SW480 (cell line): ENCODE measurements around the gene METRNL.

Experiments used
- DNase-seq: peaks from one replicate; pipeline ENCODE4 v3.0.0-alpha.2; 2016; ENCODE audit warnings: low spot score

Gene METRNL

DNA sequence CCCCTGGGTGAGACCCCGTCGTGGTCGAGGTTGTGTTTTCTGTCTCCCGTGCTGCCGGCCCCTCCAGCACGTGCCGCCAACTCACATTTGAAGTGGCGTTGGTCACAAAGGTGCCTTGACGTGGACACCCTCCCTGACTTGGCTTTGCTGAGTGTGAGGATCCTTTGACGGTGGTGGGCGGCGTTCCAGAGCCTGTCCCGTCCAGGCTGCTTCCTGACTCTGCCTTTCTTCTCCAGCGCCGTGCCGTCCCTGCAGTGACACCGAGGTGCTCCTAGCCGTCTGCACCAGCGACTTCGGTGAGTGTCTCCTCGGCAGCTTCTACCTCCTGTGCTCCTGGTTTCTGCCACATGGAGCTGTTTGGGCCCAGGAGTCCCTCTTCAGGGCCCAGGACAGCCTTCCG, 13.5 kb downstream of the METRNL start:
- DNase-seq, result no peak

DNA sequence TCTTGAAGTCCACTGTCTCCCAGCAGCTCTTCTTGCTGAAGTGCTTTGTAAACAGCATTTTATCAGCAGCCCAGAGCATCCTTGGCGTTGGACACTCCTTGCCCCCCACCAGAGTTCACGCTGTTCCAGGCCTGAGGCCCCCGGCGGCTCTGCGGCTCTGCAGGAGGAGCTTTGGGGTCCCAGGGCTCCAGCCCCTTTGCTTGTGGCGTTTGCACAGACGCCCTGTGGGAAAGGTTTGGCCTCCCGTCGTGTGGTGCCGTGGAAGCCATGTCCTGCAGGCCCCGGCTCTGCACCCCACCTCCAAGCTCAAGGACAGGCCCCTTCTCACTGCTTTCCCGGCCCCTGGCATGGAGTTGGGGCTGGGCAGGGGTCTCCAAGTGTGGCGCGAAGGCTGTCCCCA, 14.1 kb downstream of the METRNL start:
- no peak for DNase-seq

DNA sequence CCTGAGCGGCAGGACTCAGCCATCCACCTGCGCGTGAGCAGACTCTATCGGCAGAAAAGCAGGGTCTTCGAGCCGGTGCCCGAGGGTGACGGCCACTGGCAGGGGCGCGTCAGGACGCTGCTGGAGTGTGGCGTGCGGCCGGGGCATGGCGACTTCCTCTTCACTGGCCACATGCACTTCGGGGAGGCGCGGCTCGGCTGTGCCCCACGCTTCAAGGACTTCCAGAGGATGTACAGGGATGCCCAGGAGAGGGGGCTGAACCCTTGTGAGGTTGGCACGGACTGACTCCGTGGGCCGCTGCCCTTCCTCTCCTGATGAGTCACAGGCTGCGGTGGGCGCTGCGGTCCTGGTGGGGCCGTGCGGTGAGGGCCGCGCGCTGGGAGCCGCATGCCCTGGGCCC, 14.9 kb downstream of the METRNL start:
- no peak for DNase-seq

DNA sequence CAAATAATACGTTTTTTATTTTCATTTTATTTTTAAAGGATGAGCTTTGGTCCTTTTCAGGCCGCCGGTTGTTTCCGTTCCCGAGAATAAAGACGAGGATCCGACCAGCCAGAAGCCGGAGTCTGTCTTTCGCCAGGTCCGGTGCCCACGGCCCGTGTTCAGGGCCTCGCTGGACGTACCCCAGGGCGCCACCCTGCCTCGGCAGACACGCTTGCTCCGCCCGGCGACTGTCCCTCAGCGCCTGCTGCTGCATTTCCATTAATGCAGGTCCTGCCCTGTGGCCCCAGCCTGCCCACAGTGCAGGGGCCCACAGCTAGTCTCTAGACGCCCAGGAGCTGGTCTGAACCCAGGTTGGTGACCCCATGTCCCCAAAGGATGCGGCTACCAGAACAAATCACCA, 15.6 kb downstream of the METRNL start:
- no peak for DNase-seq

DNA sequence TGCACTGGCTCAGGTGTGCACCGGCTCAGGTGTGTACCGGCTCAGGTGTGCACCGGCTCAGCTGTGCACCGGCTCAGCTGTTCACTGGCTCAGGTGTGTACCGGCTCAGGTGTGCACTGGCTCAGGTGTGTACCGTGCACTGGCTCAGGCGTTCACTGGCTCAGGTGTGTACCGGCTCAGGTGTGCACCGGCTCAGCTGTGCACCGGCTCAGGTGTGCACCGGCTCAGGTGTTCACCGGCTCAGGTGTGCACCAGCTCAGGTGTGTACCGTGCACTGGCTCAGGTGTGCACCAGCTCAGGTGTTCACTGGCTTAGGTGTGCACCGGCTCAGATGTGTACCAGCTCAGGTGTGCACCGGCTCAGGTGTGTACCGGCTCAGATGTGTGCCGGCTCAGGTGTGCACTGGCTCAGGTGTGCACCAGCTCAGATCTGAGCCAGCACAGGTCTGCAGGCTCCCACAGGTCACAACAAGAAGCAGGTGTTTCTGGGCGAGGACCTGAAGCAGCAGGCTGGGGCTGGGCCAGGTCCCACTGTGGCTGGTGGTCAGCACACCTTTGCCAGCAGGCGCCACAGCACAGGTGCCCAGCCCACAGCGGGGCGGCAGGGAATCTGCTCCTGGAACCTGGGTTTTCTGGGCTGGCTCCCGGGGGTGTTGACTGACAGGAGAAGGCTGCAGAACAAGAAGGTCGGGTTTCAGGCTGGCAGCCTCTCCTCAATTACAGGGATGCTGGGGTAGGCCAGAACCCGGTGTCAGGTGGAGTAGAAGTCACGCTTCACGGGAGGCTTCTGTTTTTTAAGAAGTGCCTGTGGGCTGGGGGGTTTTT, 17.2 kb downstream of the METRNL start:
- no peak for DNase-seq

DNA sequence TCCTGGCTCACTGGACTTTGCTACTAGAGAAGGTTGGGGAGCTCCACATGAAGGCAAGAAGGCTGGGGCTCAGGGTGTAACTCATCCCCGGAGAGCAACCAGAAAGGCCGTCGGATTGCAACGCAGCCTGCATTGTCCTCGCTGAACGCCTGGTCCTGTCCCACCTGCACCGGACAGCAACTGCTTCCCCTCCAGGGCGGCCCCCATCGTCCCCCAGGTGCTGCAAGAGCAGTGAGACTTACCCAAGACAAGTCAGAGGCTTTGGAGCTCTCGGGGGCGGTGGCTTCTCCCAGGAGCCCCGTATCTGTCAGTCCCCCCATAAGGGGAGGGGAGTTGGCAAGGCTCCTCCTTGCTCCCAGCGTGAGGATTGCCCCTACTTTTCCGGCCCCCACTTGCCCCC, 18.4 kb downstream of the METRNL start:
- no peak for DNase-seq

DNA sequence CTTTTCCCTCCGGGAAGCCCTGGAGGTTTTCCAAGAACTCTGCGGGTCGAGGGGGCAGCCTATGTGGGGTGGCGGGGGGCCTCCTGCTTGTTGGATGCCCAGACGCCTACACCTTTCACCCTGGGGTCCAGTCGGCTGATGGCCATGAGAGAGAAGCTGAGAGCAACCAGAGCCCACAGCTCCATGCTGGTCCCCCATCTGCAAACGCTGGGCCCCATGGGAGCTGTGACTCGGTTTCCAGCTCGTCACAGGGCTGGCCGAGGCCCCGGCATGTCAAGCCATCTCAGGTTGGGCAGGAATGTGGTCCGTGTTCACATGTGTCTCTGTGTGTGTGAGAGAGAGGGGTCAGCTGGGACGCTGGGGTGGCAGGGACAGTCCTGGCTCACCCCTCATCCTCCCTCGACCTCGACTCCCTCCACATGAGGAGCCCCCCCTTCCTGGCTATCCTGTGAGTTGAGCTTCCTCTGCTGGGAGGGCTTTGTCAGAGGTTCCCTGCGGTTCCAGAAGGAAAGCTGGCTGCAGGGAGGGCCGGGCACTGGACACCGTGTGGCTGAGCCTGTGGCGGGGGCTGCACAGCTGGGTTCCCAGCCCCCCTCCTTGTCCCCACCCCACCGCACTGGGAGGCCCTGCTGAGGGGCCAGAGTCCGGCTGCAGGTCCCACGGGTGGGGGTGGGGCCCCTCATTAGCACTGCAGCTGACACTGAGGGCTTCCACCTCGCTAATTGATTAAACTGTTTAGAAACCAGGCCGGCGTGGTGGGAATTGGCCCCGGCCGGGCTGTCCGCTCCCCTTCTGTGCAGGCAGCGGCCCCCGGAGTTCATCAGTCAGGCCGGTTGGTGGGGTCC, 19.1 kb downstream of the METRNL start:
- no peak for DNase-seq

DNA sequence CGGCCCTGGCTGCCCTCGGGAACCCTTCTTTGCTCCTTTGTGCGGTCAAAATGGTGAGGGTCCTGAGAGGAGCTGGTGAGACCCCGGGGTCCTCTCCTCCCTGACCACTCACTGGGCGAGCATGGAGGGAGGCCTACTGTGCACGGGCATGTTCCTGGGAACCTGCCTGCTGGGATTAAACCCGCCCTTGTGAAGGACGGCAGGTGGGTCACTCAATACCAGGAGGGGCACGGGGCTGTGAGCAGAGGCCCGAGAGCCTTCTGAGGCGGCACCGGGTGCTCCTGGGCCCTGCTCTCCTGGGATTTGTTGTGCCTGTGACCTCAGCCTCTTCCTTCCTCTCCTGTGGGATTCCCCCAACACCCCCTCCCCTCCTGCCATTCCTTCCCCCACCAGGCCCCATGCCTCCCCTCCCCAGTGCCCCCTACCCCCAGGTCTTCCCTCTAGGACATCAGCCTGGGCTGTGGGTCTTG, 19.7 kb downstream of the METRNL start:
- no peak for DNase-seq

DNA sequence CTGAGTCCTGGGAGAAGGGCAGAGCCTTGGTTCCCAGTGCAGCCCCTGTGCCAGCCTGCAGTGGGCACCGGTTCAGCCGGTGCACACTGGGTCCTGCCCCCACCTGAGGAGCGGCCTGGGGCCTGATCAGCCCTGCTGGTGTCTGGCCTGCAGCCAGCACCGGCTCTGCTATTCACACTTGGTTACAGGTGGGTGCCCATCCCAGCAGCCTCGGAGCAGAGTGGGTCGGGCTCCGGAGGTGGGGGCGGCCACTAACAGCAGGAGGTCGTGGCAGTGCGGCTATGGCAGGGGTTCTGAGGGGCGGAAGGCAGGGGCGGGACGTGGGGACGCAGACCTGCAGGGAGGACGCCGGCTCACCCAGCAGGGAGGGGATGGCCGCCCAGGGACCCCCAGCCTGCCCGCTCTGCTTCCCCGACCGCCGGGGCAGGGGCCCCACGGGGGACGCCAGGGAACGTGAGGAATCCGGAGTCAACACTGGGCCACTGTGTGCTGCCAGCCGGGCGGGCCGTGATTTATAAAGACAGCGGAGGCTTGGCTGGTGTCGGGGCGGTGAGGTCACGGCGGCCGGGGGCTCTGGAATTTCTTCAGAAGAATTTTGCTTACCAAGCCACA, 20.3 kb downstream of the METRNL start:
- no peak for DNase-seq

DNA sequence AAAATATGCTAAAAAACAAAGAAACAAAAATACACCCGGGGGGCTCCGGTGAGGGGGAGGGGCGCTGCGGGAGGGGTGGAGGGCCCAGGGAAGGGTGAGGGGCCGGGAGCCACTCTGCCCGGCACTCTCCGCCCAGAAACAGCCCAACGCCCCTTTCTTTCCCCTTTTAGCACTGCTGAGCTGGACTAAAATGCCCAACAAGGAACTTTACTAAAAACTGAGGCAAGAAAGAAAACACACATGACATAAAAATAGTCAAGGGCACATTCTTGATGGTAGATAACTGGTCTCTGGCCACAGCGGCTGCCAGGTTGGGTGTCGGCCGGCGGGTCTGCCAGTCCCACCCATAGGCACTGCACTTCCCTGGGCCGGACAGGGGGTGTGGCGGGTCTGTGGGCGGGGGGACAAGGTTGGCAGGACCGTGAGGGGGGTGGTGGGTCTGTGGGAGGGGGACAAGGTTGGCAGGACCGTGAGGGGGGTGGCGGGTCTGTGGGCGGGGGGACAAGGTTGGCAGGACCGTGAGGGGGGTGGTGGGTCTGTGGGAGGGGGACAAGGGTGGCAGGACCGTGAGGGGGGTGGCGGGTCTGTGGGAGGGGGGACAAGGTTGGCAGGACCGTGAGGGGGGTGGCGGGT, 20.9 kb downstream of the METRNL start:
- DNase-seq, result no peak

DNA sequence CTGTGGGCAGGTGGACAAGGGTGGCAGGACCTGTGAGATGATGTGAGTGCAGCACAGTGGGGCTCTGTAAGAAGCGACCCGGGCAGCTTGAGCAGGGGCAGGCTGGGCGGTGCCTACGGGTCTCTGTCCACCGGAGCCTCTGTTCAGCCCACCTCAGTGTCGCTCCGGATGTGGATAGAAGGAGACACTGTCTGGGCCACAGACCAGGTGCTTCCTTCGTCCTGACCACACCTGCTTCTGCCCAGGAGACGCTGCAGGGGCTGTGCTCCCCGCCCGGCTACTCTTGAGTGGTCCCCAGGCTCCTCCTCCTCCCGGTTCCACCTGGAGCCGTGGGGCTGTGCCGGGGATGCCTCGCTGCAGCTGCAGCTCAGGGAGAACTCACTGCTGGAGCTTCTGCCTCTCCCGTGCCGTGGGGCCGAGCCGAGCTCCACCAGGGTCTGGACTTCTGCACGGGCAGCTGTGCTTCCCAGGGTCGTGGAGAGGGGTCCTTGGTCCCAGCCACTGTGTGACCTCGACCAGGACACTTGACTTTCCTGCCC, 21.5 kb downstream of the METRNL start:
- DNase-seq, result no peak

DNA sequence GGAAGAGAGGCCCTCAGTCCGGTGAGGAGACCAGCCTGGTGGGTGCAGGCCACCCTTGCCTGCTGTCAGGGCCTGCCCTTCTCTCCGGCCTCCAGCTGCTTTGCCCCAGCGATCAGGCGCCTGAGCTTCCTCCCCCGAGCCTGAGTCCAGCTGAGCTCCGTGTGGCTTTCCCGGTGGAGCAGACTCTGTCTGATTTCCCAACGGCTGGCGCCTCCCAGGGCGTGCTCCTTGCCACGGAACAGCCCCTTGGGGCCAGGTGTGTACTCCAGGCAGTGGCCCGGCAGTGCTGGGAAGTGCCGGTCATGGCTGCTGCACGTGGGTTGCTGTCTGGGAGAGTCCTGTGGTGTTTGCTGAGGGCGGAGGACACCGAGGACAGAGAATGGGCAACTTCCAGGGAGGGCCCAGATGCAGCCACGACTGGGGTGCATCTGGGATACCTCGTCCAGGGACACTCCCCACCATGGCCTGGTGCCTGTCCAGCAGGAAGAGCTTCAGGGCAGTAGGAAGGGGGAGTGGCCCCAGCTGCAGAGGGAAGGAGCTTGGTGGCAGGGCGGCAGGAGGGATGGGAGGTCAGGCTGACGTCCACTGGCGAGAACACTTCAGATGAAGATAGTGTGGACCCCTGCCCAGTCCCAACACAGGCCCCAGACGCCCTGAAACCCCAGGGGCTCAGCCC, 22.5 kb downstream of the METRNL start:
- no peak for DNase-seq

DNA sequence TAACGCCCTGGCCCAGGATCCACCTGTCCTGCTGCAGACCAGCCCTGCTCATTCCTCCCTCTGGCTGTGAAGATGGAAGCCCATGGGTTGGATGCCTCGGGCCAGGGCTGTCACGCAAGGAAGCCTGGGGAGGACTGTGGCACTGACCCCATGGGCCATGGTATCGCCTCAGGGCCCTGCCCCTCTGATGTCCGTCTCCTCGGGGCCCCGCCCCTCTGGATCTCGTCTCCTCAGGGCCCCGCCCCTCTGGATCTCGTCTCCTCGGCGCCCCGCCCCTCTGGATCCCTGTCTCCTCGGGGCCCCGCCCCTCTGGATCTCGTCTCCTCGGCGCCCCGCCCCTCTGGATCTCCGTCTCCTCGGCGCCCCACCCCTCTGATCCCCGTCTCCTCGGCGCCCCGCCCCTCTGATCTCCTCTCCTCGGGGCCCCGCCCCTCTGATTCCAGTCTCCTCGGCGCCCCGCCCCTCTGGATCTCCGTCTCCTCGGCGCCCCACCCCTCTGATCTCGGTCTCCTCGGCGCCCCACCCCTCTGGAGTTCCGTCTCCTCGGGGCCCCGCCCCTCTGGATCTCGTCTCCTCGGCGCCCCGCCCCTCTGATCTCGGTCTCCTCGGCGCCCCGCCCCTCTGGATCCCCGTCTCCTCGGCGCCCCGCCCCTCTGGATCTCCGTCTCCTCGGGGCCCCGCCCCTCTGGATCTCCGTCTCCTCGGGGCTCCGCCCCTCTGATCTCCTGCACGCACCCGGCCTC, 24.0 kb downstream of the METRNL start:
- peak; percentile 64 for DNase-seq

DNA sequence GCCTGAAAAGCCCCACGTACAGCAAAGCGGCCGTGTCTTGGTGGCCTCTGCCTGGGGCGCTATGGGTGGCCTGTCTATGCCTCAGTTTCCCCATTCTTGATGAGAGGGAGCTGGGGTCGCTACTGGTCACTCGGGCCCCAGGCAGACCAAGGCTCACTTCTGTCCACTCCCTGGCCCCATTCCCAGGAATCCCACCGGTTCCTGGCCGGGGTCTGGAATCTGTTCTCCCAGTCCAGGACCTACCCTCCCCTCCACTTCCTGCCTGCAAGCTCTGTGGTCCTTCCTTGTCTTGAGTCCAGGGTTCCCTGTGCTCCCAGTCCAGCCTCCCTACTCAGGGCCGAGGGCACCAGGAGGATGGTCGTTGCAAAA, 24.5 kb downstream of the METRNL start:
- DNase-seq, result no peak

DNA sequence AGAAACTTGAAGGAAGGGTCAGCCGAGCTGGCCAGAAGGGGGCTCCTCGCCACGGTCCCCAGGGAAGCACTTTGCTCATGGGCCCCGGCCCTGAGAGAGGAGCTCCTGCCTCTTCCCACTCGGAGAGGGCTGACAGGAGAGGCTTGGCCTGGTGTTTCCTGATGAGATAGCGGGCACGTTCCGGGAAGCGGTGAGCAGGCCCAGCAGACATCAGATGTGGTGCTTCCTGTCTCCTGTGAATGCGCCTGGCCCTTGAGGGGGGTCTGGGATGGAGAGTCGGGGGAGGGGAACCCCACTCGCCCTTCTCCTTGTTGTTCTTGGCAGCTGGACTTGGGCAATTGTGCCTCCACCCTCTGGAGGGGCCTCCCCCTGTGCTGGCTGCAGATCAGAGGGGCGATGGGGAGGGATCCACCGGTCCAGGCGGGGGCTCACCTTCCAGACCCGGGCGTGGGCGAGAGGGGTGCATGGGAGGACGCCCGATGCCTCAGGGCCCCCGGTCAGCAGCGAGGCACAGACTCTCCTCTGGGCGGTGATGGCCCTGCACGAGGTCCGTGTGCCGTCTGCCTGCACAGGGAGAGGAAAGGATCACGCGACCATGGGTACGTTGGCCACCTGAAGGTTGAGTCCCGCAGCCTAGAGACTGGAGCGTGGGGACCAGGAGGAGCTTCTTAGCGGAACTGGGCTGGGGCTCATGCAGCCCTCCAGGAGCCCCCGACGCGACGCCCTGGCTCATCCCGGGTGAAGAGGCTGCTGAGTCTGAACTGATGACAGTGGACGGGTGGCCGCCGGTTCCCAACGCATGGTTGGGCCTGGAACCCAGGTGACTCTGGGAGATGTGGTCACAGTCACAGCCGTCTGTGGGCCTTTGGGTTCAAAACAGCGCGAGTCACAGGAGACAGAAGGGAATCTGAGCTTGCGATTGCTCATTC, 25.4 kb downstream of the METRNL start:
- no peak for DNase-seq

DNA sequence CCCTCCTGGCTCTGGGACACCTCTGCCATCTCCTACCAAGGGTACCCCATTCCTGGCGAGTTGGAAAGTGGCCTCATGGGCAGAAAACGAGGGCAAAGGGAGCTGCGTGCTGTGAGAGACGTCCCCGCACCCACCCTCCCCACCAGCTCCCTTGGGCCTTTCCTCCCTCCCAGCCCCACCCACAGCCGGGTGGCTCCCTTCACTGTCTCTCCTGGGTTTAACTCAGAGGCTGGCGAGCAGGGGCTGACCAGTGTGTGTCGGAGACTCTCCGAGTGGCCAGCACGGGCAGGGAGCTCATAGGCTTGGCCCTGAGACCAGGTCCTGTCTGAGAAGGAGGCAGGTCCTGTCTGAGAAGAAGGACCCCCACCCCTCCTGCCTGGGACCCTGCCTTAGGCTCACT, 26.1 kb downstream of the METRNL start:
- no peak for DNase-seq

DNA sequence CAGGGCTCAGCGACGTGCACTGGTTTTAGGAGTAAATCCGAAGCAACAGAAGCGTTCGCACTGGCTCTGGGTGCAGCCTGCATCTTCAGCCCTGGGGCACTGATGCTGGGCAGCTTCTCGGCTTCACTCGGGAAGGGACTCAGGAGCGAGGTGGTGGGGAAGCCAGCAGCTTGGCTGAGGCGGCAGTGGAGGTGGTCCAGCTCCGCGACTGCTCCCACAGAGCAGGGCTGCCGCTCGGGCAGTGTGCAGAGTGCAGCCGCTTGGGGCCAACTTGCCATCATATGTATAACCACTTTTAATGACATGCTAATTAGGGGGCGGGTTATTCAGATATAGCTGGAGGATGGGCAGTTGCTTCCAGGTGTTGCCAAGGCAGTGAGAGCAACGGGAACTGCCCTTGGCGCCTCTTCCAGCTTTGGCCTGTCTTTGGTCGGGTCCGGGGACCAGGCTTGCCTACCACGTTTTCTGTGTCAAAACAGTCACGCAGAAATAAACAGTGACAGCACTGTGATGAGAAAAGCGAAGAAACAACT, 26.7 kb downstream of the METRNL start:
- DNase-seq, result no peak

DNA sequence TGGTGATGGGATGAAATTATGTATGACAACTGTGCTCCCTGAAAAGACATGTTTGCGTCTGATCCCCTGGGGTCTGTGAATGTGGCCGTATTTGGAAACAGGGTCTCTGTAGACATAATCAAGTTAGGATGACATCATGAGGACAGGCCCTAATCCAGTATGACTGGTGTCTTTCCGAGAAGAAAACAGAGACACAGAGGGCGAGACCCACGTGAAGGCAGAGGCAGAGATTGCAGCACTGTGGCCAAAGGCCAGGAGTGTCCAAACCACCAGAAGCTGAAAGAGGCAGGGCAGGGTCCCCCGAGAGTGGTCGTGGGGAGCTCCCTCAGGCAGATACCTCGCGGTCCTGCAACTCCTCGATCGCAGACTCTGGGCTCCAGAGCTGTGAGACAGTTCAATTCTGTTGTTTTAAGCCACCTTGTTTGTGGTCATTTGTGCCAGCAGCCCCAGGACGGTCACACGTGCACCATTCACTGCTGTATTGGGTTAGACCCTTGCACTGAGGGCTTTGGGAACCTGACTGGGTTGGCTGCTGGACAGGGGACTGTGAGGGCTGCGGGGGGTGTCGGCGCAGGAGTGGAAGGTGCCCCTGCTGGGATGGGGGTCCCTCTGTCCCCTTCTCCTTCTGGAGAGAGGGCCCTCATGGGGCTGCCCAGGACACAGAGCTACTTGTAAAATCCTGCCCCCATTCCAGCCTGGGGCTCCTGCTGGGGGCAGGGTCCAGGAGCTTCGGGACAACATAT, 27.7 kb downstream of the METRNL start:
- DNase-seq, result no peak

DNA sequence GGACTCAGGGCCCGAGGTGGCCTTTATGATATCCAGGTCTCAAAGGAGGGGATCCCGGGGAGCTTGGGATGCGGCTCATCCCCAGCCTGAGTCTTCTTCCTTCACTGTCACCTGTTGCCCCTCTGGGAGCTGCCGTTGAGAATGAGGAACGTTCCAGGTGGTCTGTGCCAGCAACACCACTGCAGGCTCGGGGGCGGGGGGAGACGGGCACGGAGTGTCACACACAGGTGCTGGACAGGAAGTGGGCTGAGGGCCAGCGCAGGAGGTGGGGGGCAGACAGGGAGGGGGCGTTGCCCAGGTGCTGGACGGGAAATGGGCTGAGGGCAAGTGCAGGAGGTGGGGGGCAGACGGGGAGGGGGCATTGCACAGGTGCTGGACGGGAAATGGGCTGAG, 28.2 kb downstream of the METRNL start:
- DNase-seq, result no peak
